Measurements from ENCODE around the gene PLA2G4E.

Gene PLA2G4E

GRCh38 chr15:41975669-41976068 lies 45.2 kb downstream of the PLA2G4E start:
- H3K27ac Mint-ChIP-seq, result no peak overlapping the region
- H3K36me3 Mint-ChIP-seq, result no peaks in the 10 kb centered on the region
- peaks cover 9% of the 10 kb centered on the region for H3K27me3 Mint-ChIP-seq
- peaks cover 13% of the 10 kb centered on the region for H3K4me1 Mint-ChIP-seq
- H3K4me3 Mint-ChIP-seq, result no peak overlapping the region
- no peaks in the 10 kb centered on the region for H3K9me3 Mint-ChIP-seq
- ATAC-seq (ENCODE audit: low read depth) (no peak), DNase-seq (ENCODE audit: low spot score in 2 of 2) (no peak)

- no peaks in the 10 kb centered on the region for H3K9me3 Mint-ChIP-seq
- no peak overlapping the region for H3K27ac Mint-ChIP-seq
- no peak overlapping the region for H3K4me3 Mint-ChIP-seq
- no peak for ATAC-seq (ENCODE audit: low read depth)
- peaks cover 25% of the 10 kb centered on the region for H3K4me1 Mint-ChIP-seq
- no peak for DNase-seq (ENCODE audit: low spot score in 2 of 2)
- H3K36me3 Mint-ChIP-seq, result no peaks in the 10 kb centered on the region
- peaks cover 9% of the 10 kb centered on the region for H3K27me3 Mint-ChIP-seq
Observed at GRCh38 chr15:41974041-41974440, 46.8 kb downstream of the PLA2G4E start.

DNA sequence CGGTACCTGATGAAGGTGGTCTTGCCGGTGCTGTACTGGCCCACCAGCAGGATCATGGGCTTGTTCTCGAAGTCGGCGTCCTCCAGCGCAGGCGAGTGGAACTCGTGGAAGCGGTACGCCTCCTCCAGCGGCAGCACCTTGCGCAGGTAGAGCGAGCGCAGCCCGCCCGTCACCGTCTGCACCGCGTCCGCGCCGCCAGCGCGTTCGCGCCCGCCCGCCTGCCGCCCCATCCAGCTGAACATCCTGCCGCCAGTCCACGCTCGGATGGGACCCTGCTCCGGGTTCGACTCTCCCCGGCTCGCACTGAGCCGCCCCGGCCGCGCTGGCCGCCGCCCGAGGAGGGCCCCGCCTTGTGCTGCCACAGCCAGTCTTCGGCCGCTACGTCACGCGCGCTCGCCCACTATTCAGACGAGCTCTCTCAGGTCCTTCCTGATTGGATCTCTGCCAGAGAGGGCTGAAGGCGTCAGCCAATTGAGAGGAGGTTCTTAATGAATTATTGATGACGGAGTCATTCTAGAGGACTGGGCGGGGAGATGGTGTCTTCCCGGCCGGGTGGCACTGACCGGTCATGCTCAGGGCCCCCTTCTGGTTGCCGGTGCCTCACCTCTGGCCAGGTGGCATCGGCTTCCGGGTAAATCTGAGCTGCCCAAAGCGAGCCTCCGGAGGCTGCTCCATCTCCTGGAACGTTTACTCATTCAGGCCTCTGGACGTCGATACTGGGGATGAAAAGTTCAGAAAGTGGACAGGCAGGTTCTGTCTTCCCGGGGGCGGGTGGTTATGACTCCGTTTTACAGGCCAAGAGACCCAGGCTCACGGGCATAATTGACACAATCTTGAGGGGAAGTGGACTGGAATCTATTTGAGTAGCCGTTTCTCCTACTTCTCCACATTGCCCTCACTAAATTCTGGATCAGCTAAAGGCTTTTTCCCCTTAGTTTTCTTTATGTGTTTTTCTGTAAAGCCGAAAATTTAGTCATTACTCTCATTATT lies 48.3 kb downstream of the PLA2G4E start, which contains the start of gene EHD4:
Gene EHD4 (minus strand): TSS at position 305 of the 990 bp plus-strand sequence. CDS start 63 bp downstream, at position 242.
- no peaks in the 10 kb centered on the region for H3K36me3 Mint-ChIP-seq
- peaks cover 9% of the 10 kb centered on the region for H3K27me3 Mint-ChIP-seq
- ATAC-seq (ENCODE audit: low read depth) (peak; percentile 83), DNase-seq (ENCODE audit: low spot score in 2 of 2) (peak; percentile 85 to 89)
- no peaks in the 10 kb centered on the region for H3K9me3 Mint-ChIP-seq
- peaks cover 37% of the 10 kb centered on the region for H3K4me1 Mint-ChIP-seq
- peak within 1 kb of the TSS; percentile 95 for H3K4me3 Mint-ChIP-seq
- H3K27ac Mint-ChIP-seq, result peak within 1 kb of the TSS; percentile 94

GRCh38 chr15:41971895-41972252 lies 49.0 kb downstream of the PLA2G4E start:
- H3K27ac Mint-ChIP-seq, result peak overlapping the region; percentile 94
- peaks cover 41% of the 10 kb centered on the region for H3K4me1 Mint-ChIP-seq
- no peak for DNase-seq (ENCODE audit: low spot score in 2 of 2)
- no peaks in the 10 kb centered on the region for H3K9me3 Mint-ChIP-seq
- H3K27me3 Mint-ChIP-seq, result peaks cover 8% of the 10 kb centered on the region
- H3K4me3 Mint-ChIP-seq, result peak overlapping the region; percentile 95
- ATAC-seq (ENCODE audit: low read depth), result peak; percentile 10
- no peaks in the 10 kb centered on the region for H3K36me3 Mint-ChIP-seq

DNA sequence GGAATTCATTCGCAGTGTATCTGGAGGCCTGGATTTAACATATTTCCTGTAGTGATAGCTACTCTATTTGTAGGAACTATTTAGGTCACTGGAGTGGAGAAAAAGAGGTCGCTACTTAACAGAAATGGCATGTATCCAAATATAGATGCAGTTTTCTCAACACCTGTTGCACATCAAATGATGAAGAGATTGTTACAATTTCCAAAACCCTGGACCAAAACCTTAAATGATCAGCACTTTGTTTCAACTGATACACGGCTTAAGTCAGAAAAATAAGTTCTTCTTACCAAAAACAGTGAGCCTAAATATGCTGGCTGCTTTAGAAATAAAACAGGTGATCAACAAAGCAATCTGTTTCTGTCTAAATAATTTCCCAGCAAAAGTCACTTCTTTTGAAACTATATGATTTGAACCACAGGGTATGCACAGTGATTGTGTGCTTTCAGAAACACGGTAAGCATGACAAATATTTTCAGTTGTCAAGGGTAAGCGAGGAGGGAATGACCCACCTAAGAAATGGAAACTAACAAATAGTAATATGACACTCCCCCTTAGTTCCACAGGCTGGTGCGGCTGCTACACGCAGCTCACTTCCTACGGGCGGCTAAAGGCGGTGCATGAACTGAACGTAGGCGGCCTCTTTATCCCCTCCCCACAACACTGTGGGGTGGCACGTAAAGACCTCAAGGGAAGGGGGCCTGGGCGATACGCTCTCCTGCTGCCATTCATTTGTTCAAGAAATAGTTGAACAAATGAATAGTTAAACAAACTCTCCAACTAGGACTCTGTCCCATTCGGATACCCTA lies 49.5 kb downstream of the PLA2G4E start:
- ATAC-seq (ENCODE audit: low read depth), result peak; percentile 48
- H3K27me3 Mint-ChIP-seq, result peaks cover 8% of the 10 kb centered on the region
- H3K27ac Mint-ChIP-seq, result peak overlapping the region; percentile 94
- no peaks in the 10 kb centered on the region for H3K9me3 Mint-ChIP-seq
- H3K36me3 Mint-ChIP-seq, result no peaks in the 10 kb centered on the region
- peak; percentile 37 to 55 for DNase-seq (ENCODE audit: low spot score in 2 of 2)
- peaks cover 45% of the 10 kb centered on the region for H3K4me1 Mint-ChIP-seq
- peak overlapping the region; percentile 92 for H3K4me3 Mint-ChIP-seq

- ATAC-seq (ENCODE audit: low read depth) (no peak), DNase-seq (ENCODE audit: low spot score in 2 of 2) (no peak)
- Mint-ChIP-seq H3K4me3 (peak overlapping the region; percentile 44), H3K36me3 (no peaks in the 10 kb centered on the region), H3K27me3 (peaks cover 6% of the 10 kb centered on the region), H3K27ac (peak overlapping the region; percentile 35), H3K4me1 (peaks cover 49% of the 10 kb centered on the region), H3K9me3 (no peaks in the 10 kb centered on the region)
Observed at GRCh38 chr15:41970456-41970855, 50.4 kb downstream of the PLA2G4E start.

GRCh38 chr15:41969851-41970431 lies 50.9 kb downstream of the PLA2G4E start:
- no peaks in the 10 kb centered on the region for H3K9me3 Mint-ChIP-seq
- H3K4me1 Mint-ChIP-seq, result peaks cover 49% of the 10 kb centered on the region
- no peaks in the 10 kb centered on the region for H3K36me3 Mint-ChIP-seq
- peak in 1 of 2 donors; percentile 36 for DNase-seq (ENCODE audit: low spot score in 2 of 2)
- H3K27me3 Mint-ChIP-seq, result peaks cover 5% of the 10 kb centered on the region
- peak overlapping the region; percentile 35 for H3K27ac Mint-ChIP-seq
- peak overlapping the region; percentile 44 for H3K4me3 Mint-ChIP-seq
- peak; percentile 26 for ATAC-seq (ENCODE audit: low read depth)

DNA sequence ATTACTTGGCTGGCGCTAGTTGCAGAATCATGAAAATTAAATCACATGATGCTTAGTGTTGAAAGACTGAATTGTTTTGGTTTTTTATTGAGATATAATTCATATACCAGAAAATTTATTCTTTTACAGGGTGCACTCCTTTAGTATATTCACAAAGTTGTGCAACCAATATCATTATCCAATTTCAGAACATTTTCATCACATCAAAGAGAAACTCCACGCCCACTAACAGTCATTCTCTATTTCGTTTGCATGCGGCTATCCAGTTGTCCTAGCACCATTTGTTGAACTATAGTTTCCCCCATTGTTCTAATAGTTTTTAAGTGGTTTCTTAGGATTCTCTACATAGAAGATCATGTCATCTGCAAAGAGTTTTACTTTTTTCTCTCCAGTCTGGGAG lies 52.1 kb downstream of the PLA2G4E start:
- ATAC-seq (ENCODE audit: low read depth) (no peak), DNase-seq (ENCODE audit: low spot score in 2 of 2) (no peak)
- Mint-ChIP-seq H3K36me3 (no peaks in the 10 kb centered on the region), H3K9me3 (no peaks in the 10 kb centered on the region), H3K27ac (peak overlapping the region; percentile 60), H3K4me3 (no peak overlapping the region), H3K4me1 (peaks cover 49% of the 10 kb centered on the region), H3K27me3 (no peaks in the 10 kb centered on the region)

DNA sequence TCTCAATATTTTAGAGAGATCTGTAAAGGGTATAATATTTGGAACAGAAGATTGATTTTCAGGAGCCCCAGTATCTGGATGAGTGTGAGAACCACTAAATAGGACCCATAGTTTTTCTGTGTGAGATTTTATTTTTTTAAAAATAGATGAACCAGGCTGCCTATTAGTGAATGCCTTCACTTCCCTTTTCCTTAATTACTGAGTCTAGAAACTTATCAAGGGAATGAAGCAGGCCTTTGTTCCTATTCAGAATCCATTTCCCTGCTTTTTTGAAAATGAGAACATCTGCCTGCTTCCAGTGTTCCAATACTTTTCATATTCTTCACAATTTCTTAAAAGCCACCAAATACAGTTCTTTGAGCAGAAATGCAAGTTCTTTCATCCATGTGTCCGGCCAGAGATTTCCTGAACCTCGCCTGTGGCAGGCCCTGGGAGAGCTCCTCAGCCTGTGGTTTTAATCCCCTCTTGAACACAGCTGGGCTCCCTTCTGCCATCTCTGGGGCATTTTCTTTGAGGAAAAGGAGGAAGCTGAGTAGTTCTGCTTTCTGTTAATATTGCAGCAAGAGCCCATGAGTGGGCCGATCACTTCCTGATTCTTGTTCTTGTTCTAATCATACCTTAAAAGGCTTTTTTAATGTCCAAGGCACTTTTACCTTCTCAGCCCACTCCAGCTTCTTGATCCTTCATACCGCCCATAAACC lies 53.2 kb downstream of the PLA2G4E start:
- Mint-ChIP-seq H3K4me1 (peaks cover 44% of the 10 kb centered on the region), H3K36me3 (no peaks in the 10 kb centered on the region), H3K27ac (peak overlapping the region; percentile 60), H3K9me3 (no peaks in the 10 kb centered on the region), H3K27me3 (no peaks in the 10 kb centered on the region), H3K4me3 (peak overlapping the region; percentile 33)
- DNase-seq (ENCODE audit: low spot score in 2 of 2), result peak; percentile 26 to 45
- ATAC-seq (ENCODE audit: low read depth), result peak; percentile 37

- Mint-ChIP-seq H3K36me3 (no peaks in the 10 kb centered on the region), H3K27ac (no peak overlapping the region), H3K4me1 (peaks cover 43% of the 10 kb centered on the region), H3K27me3 (no peaks in the 10 kb centered on the region), H3K4me3 (no peak overlapping the region), H3K9me3 (no peaks in the 10 kb centered on the region)
- no peak for ATAC-seq (ENCODE audit: low read depth)
- no peak for DNase-seq (ENCODE audit: low spot score in 2 of 2)
Observed at GRCh38 chr15:41966920-41967465, 53.8 kb downstream of the PLA2G4E start.

- Mint-ChIP-seq H3K4me1 (peaks cover 43% of the 10 kb centered on the region), H3K36me3 (no peaks in the 10 kb centered on the region), H3K9me3 (no peaks in the 10 kb centered on the region), H3K4me3 (no peak overlapping the region), H3K27ac (no peak overlapping the region), H3K27me3 (no peaks in the 10 kb centered on the region)
- ATAC-seq (ENCODE audit: low read depth) (no peak), DNase-seq (ENCODE audit: low spot score in 2 of 2) (no peak)
Observed at GRCh38 chr15:41966414-41966812, 54.4 kb downstream of the PLA2G4E start.

GRCh38 chr15:41965441-41966413 lies 55.1 kb downstream of the PLA2G4E start:
- ATAC-seq (ENCODE audit: low read depth), result no peak
- no peaks in the 10 kb centered on the region for H3K36me3 Mint-ChIP-seq
- H3K4me1 Mint-ChIP-seq, result peaks cover 37% of the 10 kb centered on the region

More at GRCh38 chr15:41965441-41966413, 55.1 kb downstream of the PLA2G4E start:
- H3K27me3 Mint-ChIP-seq, result no peaks in the 10 kb centered on the region
- no peak overlapping the region for H3K27ac Mint-ChIP-seq
- H3K9me3 Mint-ChIP-seq, result no peaks in the 10 kb centered on the region
- no peak for DNase-seq (ENCODE audit: low spot score in 2 of 2)
- no peak overlapping the region for H3K4me3 Mint-ChIP-seq

Measured in memory B cell (primary cell).